PC-9 (cell line): ENCODE measurements around the gene FBXO45. TPM values are rescaled to one million over a fixed set of nuclear protein-coding genes. Genes with fewer than 3 reads are reported as not detected.
A peak's percentile ranks its signal among the peaks of the same experiment; 100 is the strongest.
"Not testable (repeated sequence)": the region's sequence is repeated elsewhere in the genome, so short reads cannot be mapped to it uniquely, and the experiment has no call there.

Experiments used
- BruUV-seq: library from RNA; stranded (reverse); fragments of 400-500 nt; replicated peaks from 2 replicates; lab custom pipeline; 2021; lab: Mats Ljungman, UMichigan
- CTCF ChIA-PET: fragments of 300-600 bp; sonication (Branson Sonifier 250); formaldehyde crosslinking; loops from one replicate; lab custom pipeline; 2022; ENCODE audit warnings: antibody characterized with exemption; lab: Charles Lee
- POLR2A ChIA-PET: fragments of 300-600 bp; sonication (Branson Sonifier 250); formaldehyde crosslinking; loops from one replicate; lab custom pipeline; 2022; ENCODE audit warnings: antibody characterized with exemption; ENCODE audit not compliant: unreplicated experiment; lab: Charles Lee
- DNase-seq, 2 experiments: peaks; one replicate each; pipeline versions ENCODE4 v3.0.0 to v3.0.0-alpha.2; 2015 to 2022; ENCODE audit warnings: mixed read lengths in 1 of 2
- H2AFZ ChIP-seq: fragments of 200-600 bp; sonication (generic); 2 replicates; pipeline ENCODE4 v1.8.1; 2017; ENCODE audit warnings: antibody characterized with exemption
- H3F3A ChIP-seq: fragments of 200-600 bp; sonication (generic); 2 replicates; pipeline ENCODE4 v1.8.1; 2017; ENCODE audit warnings: antibody characterized with exemption, mild to moderate bottlenecking, low read depth; ENCODE audit not compliant: insufficient read depth
- H3K27ac ChIP-seq: fragments of 200-600 bp; sonication (generic); 2 replicates; pipeline ENCODE4 v1.6.1; 2016; ENCODE audit warnings: mixed run types
- H3K27me3 ChIP-seq: fragments of 200-600 bp; sonication (generic); 2 replicates; pipeline ENCODE4 v1.6.1; 2016; ENCODE audit warnings: low read depth, mixed run types; ENCODE audit not compliant: insufficient read depth
- H3K36me3 ChIP-seq: fragments of 200-600 bp; sonication (generic); 2 replicates; pipeline ENCODE4 v1.6.1; 2016; ENCODE audit warnings: low read depth, mixed run types
- H3K4me1 ChIP-seq: fragments of 200-600 bp; sonication (generic); replicated peaks from 2 replicates; pipeline ENCODE4 v1.6.1; 2016; ENCODE audit warnings: mixed run types; ENCODE audit not compliant: insufficient read depth
- H3K4me2 ChIP-seq: fragments of 200-600 bp; sonication (generic); 2 replicates; pipeline ENCODE4 v1.6.1; 2017; ENCODE audit warnings: mixed run types
- H3K4me3 ChIP-seq: fragments of 200-600 bp; sonication (generic); 2 replicates; pipeline ENCODE4 v1.6.1; 2016; ENCODE audit warnings: mixed run types
- H3K79me2 ChIP-seq: fragments of 200-600 bp; sonication (generic); 2 replicates; pipeline ENCODE4 v1.6.1; 2017; ENCODE audit warnings: low read depth, mixed run types
- H3K9me2 ChIP-seq: fragments of 200-600 bp; sonication (generic); 2 replicates; pipeline ENCODE4 v1.8.1; 2017; ENCODE audit warnings: mild to moderate bottlenecking; ENCODE audit not compliant: insufficient read depth
- H3K9me3 ChIP-seq: fragments of 200-600 bp; sonication (generic); 2 replicates; pipeline ENCODE4 v1.8.1; 2016; ENCODE audit warnings: low read depth; ENCODE audit not compliant: insufficient read depth
- H4K20me1 ChIP-seq: fragments of 200-600 bp; sonication (generic); 2 replicates; pipeline ENCODE4 v1.8.1; 2017; ENCODE audit not compliant: insufficient read depth
- EZH2 ChIP-seq: fragments of 200-600 bp; sonication (generic); IDR thresholded peaks from 2 replicates; pipeline ENCODE4 v1.8.0; 2017; ENCODE audit warnings: antibody characterized with exemption, low read depth
- intact Hi-C: fragments of 100-400 bp; cut with micrococcal nuclease; formaldehyde crosslinking; loops from one replicate; pipeline ENCODE4 v1.10.0; 2022; ENCODE audit not compliant: unreplicated experiment
- total RNA-seq: library from RNA; stranded (reverse); gene quantifications from 2 replicates; pipeline ENCODE4 v1.2.3, GENCODE V29; 2021
- TF ChIP-seq, protein P1 (sequence below): fragments of 200-600 bp; sonication (generic); conservative IDR thresholded peaks from 2 replicates; pipeline ENCODE4 v1.6.1; 2017; ENCODE audit warnings: mixed run types, antibody characterized with exemption, mild to moderate bottlenecking, moderate library complexity

FBXO45 gene
- total RNA-seq, 1 experiment from 2014 or later = 21.3 TPM

DNA sequence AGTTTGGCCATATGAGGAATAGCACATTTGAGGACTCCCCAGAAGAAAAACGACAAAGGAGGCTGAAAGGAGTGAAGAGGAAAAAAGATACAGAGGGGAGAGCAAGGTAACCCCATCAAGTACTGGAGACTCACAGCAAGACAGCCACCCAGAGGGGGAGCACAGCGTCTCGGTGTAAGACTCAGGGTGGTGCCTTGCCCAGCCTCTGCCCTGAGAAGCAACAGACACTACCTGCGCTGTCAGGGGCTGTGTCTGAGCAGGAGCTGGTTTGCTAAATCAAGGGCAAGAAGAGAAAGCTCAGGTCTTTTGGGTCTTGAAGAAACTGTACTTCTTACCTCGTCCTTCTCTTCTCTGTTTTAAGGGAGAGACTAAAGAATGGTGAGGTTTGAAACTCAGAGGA lies 27.9 kb downstream of the FBXO45 start:
- ChIA-PET CTCF (no interaction called here), POLR2A (interaction anchor here (0.7 kb wide), 1 partner anchor 41 kb away, joined by 4 read pairs; no protein-coding TSS in a partner anchor)
- no TSS peak for BruUV-seq

DNA sequence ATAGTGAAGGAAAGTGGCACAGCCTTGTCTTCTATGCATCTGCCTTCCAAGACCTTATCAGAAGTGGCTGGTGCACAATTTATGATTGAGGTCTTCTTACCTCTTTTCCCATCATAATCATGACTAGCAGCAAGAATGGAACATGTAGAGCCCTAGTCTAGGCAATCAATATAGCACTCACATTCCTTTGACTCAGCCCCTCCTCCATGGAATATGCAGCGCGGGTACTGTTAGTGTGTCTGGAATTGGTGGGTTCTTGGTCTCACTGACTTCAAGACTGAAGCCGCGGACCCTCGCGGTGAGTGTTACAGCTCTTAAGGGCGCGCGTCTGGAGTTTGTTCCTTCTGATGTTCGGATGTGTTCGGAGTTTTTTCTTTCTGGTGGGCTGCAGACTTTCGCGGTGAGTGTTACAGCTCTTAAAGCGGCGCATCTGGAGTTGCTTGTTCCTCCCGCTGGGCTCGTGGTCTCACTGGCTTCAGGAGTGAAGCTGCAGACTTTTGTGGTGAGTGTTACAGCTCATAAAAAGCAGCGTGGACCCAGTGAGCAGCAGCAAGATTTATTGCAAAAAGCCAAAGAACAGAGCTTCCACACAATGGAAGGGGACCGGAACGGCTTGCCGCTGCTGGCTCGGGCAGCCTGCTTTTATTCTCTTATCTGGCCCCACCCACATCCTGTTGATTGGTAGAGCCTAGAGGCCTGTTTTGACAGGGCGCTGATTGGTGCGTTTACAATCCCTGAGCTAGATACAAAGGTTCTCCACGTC lies 29.7 kb downstream of the FBXO45 start:
- H3K27ac ChIP-seq, H3K9me3 ChIP-seq, POLR2A ChIA-PET, H3K4me3 ChIP-seq, intact Hi-C loops, H4K20me1 ChIP-seq, H3K79me2 ChIP-seq, H3F3A ChIP-seq, H3K4me2 ChIP-seq, H3K36me3 ChIP-seq, H3K9me2 ChIP-seq, BruUV-seq, H2AFZ ChIP-seq, H3K4me1 ChIP-seq, H3K27me3 ChIP-seq: not testable (repeated sequence)
- CTCF ChIA-PET = interaction anchor here (0.7 kb wide), 1 partner anchor 29 kb away, joined by 3 read pairs; no protein-coding TSS in a partner anchor
- peak in 1 of 2 experiments; percentile 31 for DNase-seq

More for the DNA sequence above, 27.9 kb downstream of the FBXO45 start:
- H4K20me1 ChIP-seq = no peaks in the 10 kb centered on the region
- H3K27ac ChIP-seq = no peak overlapping the region
- no peaks in the 10 kb centered on the region for H3K9me2 ChIP-seq
- H3K4me1 ChIP-seq = no peaks in the 10 kb centered on the region
- H3K4me3 ChIP-seq = no peak overlapping the region
- intact Hi-C loops = no loop called here
- no peaks in the 10 kb centered on the region for H3K27me3 ChIP-seq
- H3K79me2 ChIP-seq = no peaks in the 10 kb centered on the region
- no peak overlapping the region for H2AFZ ChIP-seq
- no peak overlapping the region for H3K4me2 ChIP-seq
- TF ChIP-seq, protein P1, sequence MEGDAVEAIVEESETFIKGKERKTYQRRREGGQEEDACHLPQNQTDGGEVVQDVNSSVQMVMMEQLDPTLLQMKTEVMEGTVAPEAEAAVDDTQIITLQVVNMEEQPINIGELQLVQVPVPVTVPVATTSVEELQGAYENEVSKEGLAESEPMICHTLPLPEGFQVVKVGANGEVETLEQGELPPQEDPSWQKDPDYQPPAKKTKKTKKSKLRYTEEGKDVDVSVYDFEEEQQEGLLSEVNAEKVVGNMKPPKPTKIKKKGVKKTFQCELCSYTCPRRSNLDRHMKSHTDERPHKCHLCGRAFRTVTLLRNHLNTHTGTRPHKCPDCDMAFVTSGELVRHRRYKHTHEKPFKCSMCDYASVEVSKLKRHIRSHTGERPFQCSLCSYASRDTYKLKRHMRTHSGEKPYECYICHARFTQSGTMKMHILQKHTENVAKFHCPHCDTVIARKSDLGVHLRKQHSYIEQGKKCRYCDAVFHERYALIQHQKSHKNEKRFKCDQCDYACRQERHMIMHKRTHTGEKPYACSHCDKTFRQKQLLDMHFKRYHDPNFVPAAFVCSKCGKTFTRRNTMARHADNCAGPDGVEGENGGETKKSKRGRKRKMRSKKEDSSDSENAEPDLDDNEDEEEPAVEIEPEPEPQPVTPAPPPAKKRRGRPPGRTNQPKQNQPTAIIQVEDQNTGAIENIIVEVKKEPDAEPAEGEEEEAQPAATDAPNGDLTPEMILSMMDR = no peak
- TF ChIP-seq EZH2 = no peak
- H3K9me3 ChIP-seq = no peaks in the 10 kb centered on the region
- no peaks in the 10 kb centered on the region for H3K36me3 ChIP-seq
- no peaks in the 10 kb centered on the region for H3F3A ChIP-seq
- DNase-seq = no peak

DNA sequence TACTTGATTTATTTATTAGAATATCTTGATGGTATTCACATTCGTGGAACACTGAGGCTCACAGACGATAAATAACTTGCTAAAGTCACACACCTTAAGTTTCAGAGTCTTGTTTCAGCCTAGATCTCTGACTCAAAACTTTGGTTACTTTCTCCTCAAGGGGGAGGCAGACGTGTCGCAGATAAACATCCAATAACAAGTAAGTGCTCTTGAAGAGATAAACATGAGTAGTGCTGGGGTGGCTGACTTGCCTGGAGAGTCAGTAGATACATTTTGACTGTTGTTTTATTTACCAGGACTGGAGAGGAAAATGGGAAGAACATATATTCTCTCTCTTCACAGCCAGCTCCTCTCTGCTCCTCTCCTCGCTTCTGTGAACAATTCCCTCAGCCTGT lies 31.3 kb downstream of the FBXO45 start:
- intact Hi-C loops = loop anchor here (10.0 kb wide), 1 partner anchor 585 kb away; no protein-coding TSS in a partner anchor
- no peaks in the 10 kb centered on the region for H3K36me3 ChIP-seq
- H3K9me2 ChIP-seq = no peaks in the 10 kb centered on the region
- no peaks in the 10 kb centered on the region for H4K20me1 ChIP-seq
- H3K9me3 ChIP-seq = no peaks in the 10 kb centered on the region
- H3K4me2 ChIP-seq = no peak overlapping the region
- BruUV-seq = no TSS peak
- no peaks in the 10 kb centered on the region for H3F3A ChIP-seq
- no peak for DNase-seq
- H3K27me3 ChIP-seq = no peaks in the 10 kb centered on the region
- H2AFZ ChIP-seq = peak overlapping the region; percentile 18; the same call in 1 of the 2 replicates
- H3K4me3 ChIP-seq = no peak overlapping the region
- H3K4me1 ChIP-seq = no peaks in the 10 kb centered on the region
- CTCF ChIA-PET = no interaction called here
- POLR2A ChIA-PET = no interaction called here
- no peaks in the 10 kb centered on the region for H3K79me2 ChIP-seq
- no peak overlapping the region for H3K27ac ChIP-seq
- TF ChIP-seq, protein P1 = no peak
- no peak for TF ChIP-seq EZH2
